Neural cell (in vitro differentiated cells): Measurements from ENCODE around the gene PLXDC1. TPM values are rescaled to one million over a fixed set of nuclear protein-coding genes. Genes with fewer than 3 reads are reported as not detected.

ENCODE experiments used
- H2AFZ ChIP-seq: fragments of 200-600, 300-800 bp; sonication (generic), shearing (Covaris generic); 2 replicates; pipeline ENCODE4 v1.6.0; 2014; ENCODE audit warnings: low read depth, mild to moderate bottlenecking, antibody characterized with exemption, low read length, moderate library complexity
- H3F3A ChIP-seq: fragments of 200-600 bp; shearing (Covaris generic); 2 replicates; pipeline ENCODE4 v1.6.1; 2016; ENCODE audit warnings: mild to moderate bottlenecking, moderate library complexity, mixed read lengths, antibody characterized with exemption, low read length; ENCODE audit not compliant: insufficient read depth, poor library complexity, severe bottlenecking
- H3K27ac ChIP-seq: fragments of 200-600, 300-800 bp; sonication (generic), shearing (Covaris generic); 2 replicates; pipeline ENCODE4 v1.5.1; 2014; ENCODE audit warnings: mild to moderate bottlenecking, low read length, moderate library complexity
- H3K27me3 ChIP-seq: fragments of 300-800, 200-600 bp; sonication (generic), shearing (Covaris generic); 2 replicates; pipeline ENCODE4 v1.6.0; 2014; ENCODE audit warnings: mild to moderate bottlenecking, low read depth, low read length, moderate library complexity; ENCODE audit not compliant: insufficient read depth
- H3K36me3 ChIP-seq: fragments of 300-800, 200-600 bp; sonication (generic), shearing (Covaris generic); 2 replicates; pipeline ENCODE4 v1.5.1; 2014; ENCODE audit warnings: mild to moderate bottlenecking, antibody characterized with exemption, low read length, moderate library complexity; ENCODE audit not compliant: insufficient read depth
- H3K4me2 ChIP-seq: fragments of 300-800, 200-600 bp; sonication (generic), shearing (Covaris generic); 2 replicates; pipeline ENCODE4 v1.6.0; 2014; ENCODE audit warnings: mild to moderate bottlenecking, low read length
- H3K4me3 ChIP-seq: fragments of 300-800, 200-600 bp; sonication (generic), shearing (Covaris generic); 2 replicates; pipeline ENCODE4 v1.5.1; 2014; ENCODE audit warnings: mild to moderate bottlenecking, low read length, moderate library complexity
- H3K79me2 ChIP-seq: fragments of 200-600 bp; shearing (Covaris generic); replicated peaks from 2 replicates; pipeline ENCODE4 v1.6.0; 2014; ENCODE audit warnings: mild to moderate bottlenecking, low read length, moderate library complexity; ENCODE audit not compliant: insufficient read depth
- H3K9ac ChIP-seq: fragments of 300-800, 200-600 bp; sonication (generic), shearing (Covaris generic); 2 replicates; pipeline ENCODE4 v1.6.1; 2016; ENCODE audit warnings: mild to moderate bottlenecking, low read length, mixed read lengths
- H3K9me2 ChIP-seq: fragments of 200-600 bp; shearing (Covaris generic); 2 replicates; pipeline ENCODE4 v1.6.1; 2016; ENCODE audit warnings: mild to moderate bottlenecking, low read length, mixed read lengths; ENCODE audit not compliant: insufficient read depth
- H3K9me3 ChIP-seq: fragments of 200-600, 300-800 bp; sonication (generic), shearing (Covaris generic); 2 replicates; pipeline ENCODE4 v1.6.1; 2016; ENCODE audit warnings: mild to moderate bottlenecking, mixed run types, low read length, moderate library complexity, mixed read lengths
- H4K20me1 ChIP-seq: fragments of 200-600 bp; shearing (Covaris generic); 2 replicates; pipeline ENCODE4 v1.6.1; 2016; ENCODE audit warnings: mild to moderate bottlenecking, mixed run types; ENCODE audit not compliant: insufficient read depth
- CTCF ChIP-seq: fragments of 450-650 bp; IDR thresholded peaks from 2 replicates; pipeline ENCODE4 v1.5.1; 2014; ENCODE audit warnings: antibody characterized with exemption, mild to moderate bottlenecking, moderate library complexity; ENCODE audit not compliant: poor library complexity, severe bottlenecking
- EP300 ChIP-seq: fragments of 450-650 bp; conservative IDR thresholded peaks from 2 replicates; pipeline ENCODE4 v1.6.1; 2014; ENCODE audit warnings: antibody characterized with exemption, mild to moderate bottlenecking, moderate library complexity; ENCODE audit not compliant: poor library complexity, severe bottlenecking
- EZH2 ChIP-seq: fragments of 200-600, 300-800 bp; shearing (Covaris generic), sonication (generic); IDR thresholded peaks from 2 replicates; pipeline ENCODE4 v1.6.1; 2014; ENCODE audit warnings: antibody characterized with exemption, low read length, borderline replicate concordance, mild to moderate bottlenecking; ENCODE audit not compliant: insufficient read depth, poor library complexity, severe bottlenecking
- MXI1 ChIP-seq: fragments of 450-650 bp; conservative IDR thresholded peaks from 2 replicates; pipeline ENCODE4 v1.6.1; 2014; ENCODE audit warnings: antibody characterized with exemption, mild to moderate bottlenecking; ENCODE audit not compliant: poor library complexity, severe bottlenecking
- POLR2AphosphoS5 ChIP-seq: IDR thresholded peaks from 2 replicates; pipeline ENCODE4 v1.6.1; 2012
- RAD21 ChIP-seq: fragments of 450-650 bp; conservative IDR thresholded peaks from 2 replicates; pipeline ENCODE4 v1.6.1; 2014; ENCODE audit warnings: antibody characterized with exemption, mild to moderate bottlenecking, moderate library complexity
- REST ChIP-seq: IDR thresholded peaks from 2 replicates; pipeline ENCODE4 v1.6.1; 2012; ENCODE audit warnings: borderline replicate concordance
- SMC3 ChIP-seq: fragments of 450-650 bp; conservative IDR thresholded peaks from 2 replicates; pipeline ENCODE4 v1.6.1; 2014; ENCODE audit warnings: antibody characterized with exemption, mild to moderate bottlenecking, moderate library complexity; ENCODE audit not compliant: poor library complexity
- TAF1 ChIP-seq: IDR thresholded peaks from 2 replicates; pipeline ENCODE4 v1.6.1; 2012; ENCODE audit warnings: low read depth
- polyA minus RNA-seq: library from RNA; depleted of rRNA, polyadenylated mRNA; stranded (reverse); fragments of >200 nt; gene quantifications from 2 replicates; pipeline ENCODE4 v1.2.3, GENCODE V29; 2014
- polyA plus RNA-seq: library from polyadenylated mRNA; depleted of rRNA; stranded (reverse); fragments of >200 nt; gene quantifications from 2 replicates; pipeline ENCODE4 v1.2.3, GENCODE V29; 2014

PLXDC1 gene
- polyA plus RNA-seq (10.0 and 13.5 TPM in 2 replicates), polyA minus RNA-seq (6.3 and 8.2 TPM in 2 replicates)

GRCh38 chr17:39151150-39151942 lies at the start of gene PLXDC1:
Gene PLXDC1 (minus strand): TSS chr17:39151637. CDS start chr17:39151437, 200 bp downstream.
- H2AFZ ChIP-seq: peak within 1 kb of the TSS; percentile 2
- no peaks in the 10 kb centered on the region for H3K9me3 ChIP-seq
- no peaks in the 10 kb centered on the region for H3F3A ChIP-seq
- no peaks in the 10 kb centered on the region for H3K79me2 ChIP-seq
- H3K27ac ChIP-seq: peak within 1 kb of the TSS; percentile 1
- TF ChIP-seq SMC3 (no peak), RAD21 (no peak), REST (no peak), EZH2 (no peak), TAF1 (no peak), MXI1 (no peak), CTCF (no peak), EP300 (no peak), POLR2AphosphoS5 (no peak)
- no peaks in the 10 kb centered on the region for H3K36me3 ChIP-seq
- no peaks in the 10 kb centered on the region for H3K9me2 ChIP-seq
- H3K4me2 ChIP-seq: peak within 1 kb of the TSS; percentile 50
- peak within 1 kb of the TSS; percentile 97 for H3K4me3 ChIP-seq
- peak within 1 kb of the TSS; percentile 71 for H3K9ac ChIP-seq
- no peaks in the 10 kb centered on the region for H4K20me1 ChIP-seq
- peaks cover 17% of the 10 kb centered on the region for H3K27me3 ChIP-seq

GRCh38 chr17:39200957-39201510 lies 49.6 kb upstream of the PLXDC1 start:
- H4K20me1 ChIP-seq: no peaks in the 10 kb centered on the region
- no peaks in the 10 kb centered on the region for H3K36me3 ChIP-seq
- TF ChIP-seq SMC3 (no peak), MXI1 (no peak)
- H3K27ac ChIP-seq: peak overlapping the region; percentile 86
- H3K4me2 ChIP-seq: peak overlapping the region; percentile 66
- H3K9me3 ChIP-seq: no peaks in the 10 kb centered on the region
- peak overlapping the region; percentile 92 for H3K9ac ChIP-seq
- H3K9me2 ChIP-seq: no peaks in the 10 kb centered on the region
- H3F3A ChIP-seq: no peaks in the 10 kb centered on the region
- H3K4me3 ChIP-seq: peak overlapping the region; percentile 85
- no peak overlapping the region for H2AFZ ChIP-seq
- H3K79me2 ChIP-seq: peaks cover 29% of the 10 kb centered on the region
- H3K27me3 ChIP-seq: no peaks in the 10 kb centered on the region
